Body of pancreas (tissue), 4 donors: ENCODE data around the gene GALNT9.

Experiments used
- CTCF ChIP-seq, 7 experiments: fragments of 450-650 bp in 4 of 7; fragments of 200-600 bp in 3 of 7; sonication (generic) in 3 of 7; IDR thresholded peaks; one replicate each; pipeline ENCODE4 v1.5.1; 2016 to 2019; ENCODE audit warnings: antibody characterized with exemption in 7 of 7
- POLR2A ChIP-seq, 3 donors: fragments of 450-650 bp; IDR thresholded peaks; one replicate each; pipeline ENCODE4 v1.6.1; 2016; ENCODE audit warnings: antibody characterized with exemption in 3 of 3, mild to moderate bottlenecking in 2 of 3

GRCh38 chr12:132148368-132149045 lies 180.9 kb downstream of the GALNT9 start:
- TF ChIP-seq CTCF (IDR thresholded peaks at IDR 0.05) (no peak), POLR2A (IDR thresholded peaks at IDR 0.05) (no peak)
